ENCODE measurements around the gene MED15.

- TF ChIP-seq, protein P1, sequence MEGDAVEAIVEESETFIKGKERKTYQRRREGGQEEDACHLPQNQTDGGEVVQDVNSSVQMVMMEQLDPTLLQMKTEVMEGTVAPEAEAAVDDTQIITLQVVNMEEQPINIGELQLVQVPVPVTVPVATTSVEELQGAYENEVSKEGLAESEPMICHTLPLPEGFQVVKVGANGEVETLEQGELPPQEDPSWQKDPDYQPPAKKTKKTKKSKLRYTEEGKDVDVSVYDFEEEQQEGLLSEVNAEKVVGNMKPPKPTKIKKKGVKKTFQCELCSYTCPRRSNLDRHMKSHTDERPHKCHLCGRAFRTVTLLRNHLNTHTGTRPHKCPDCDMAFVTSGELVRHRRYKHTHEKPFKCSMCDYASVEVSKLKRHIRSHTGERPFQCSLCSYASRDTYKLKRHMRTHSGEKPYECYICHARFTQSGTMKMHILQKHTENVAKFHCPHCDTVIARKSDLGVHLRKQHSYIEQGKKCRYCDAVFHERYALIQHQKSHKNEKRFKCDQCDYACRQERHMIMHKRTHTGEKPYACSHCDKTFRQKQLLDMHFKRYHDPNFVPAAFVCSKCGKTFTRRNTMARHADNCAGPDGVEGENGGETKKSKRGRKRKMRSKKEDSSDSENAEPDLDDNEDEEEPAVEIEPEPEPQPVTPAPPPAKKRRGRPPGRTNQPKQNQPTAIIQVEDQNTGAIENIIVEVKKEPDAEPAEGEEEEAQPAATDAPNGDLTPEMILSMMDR (IDR thresholded peaks at IDR 0.05; ENCODE audit: borderline replicate concordance, extremely low read depth, low read length, poor library complexity, severe bottlenecking) = no peak
- TF ChIP-seq EZH2 (IDR thresholded peaks at IDR 0.05; ENCODE audit: borderline replicate concordance, low read depth, low read length, severe bottlenecking) = no peak
Observed at GRCh38 chr22:20466659-20467379, 40.6 kb upstream of the MED15 start.
